Mammary epithelial cell (primary cell): ENCODE results near the gene LSM12.

Experiments
- CTCF ChIP-seq, 2 donors: IDR thresholded peaks in 1 of 2; conservative IDR thresholded peaks in 1 of 2; 2 replicates each; pipeline ENCODE4 v1.5.1; 2011 to 2012; ENCODE audit warnings: inconsistent platforms in 2 of 2, low read length in 2 of 2, mild to moderate bottlenecking in 2 of 2, control low read depth in 1 of 2, low read depth in 1 of 2; ENCODE audit not compliant: insufficient read depth in 1 of 2; ENCODE audit errors: extremely low read depth in 1 of 2
- EZH2 ChIP-seq: IDR thresholded peaks from 2 replicates; pipeline ENCODE4 v1.6.1; 2012; ENCODE audit warnings: low read length, inconsistent platforms, borderline replicate concordance

- TF ChIP-seq CTCF (conservative IDR thresholded peaks at IDR 0.05 in 1 of 2, IDR thresholded peaks at IDR 0.05 in 1 of 2; ENCODE audit: extremely low read depth in 1 of 2, insufficient read depth in 1 of 2, low read depth in 1 of 2, low read length in 2 of 2) (no peak), EZH2 (no peak)
These were observed 32.5 kb downstream of the LSM12 start for GRCh38 chr17:44033861-44034408.
